Measurements from ENCODE around the gene C2CD2. TPM values are rescaled to one million over a fixed set of nuclear protein-coding genes. Genes with fewer than 3 reads are reported as not detected.
A peak's percentile ranks its signal among the peaks of the same experiment; 100 is the strongest.

C2CD2 gene
- total RNA-seq, 4 donors from 2014 or later, result 3.0 to 15.7 (median 7.4) TPM

DNA sequence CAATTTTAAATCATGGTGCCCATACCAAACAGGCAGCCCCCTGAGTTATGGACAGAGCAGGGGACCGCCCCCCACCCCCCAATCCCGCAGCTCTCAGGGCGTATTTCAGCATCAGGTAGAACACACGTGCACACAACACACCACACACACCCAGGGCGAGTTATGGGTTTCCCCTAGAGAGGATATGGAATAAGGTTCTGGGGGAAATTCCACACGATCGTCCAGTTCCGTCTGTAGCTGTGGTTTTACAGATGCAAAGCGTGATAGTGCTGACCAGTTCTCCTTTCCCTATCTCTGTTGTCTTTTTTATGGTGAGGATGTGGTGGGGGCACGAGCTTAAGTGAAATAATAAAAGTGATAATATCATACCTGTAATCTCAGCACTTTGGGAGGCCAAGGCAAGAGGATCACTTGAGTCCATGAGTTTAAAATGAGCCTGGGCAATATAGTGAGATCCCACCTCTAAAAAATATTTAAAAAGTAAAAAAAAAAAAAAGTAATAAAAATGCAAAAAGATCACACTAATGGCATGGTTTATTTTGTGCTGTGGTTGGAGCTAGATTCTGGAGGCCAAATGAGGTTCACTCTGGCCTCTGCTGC is 25.1 kb downstream of the C2CD2 start:
- H3K4me3 ChIP-seq, result no peak overlapping the region
- H3K27ac ChIP-seq, result peak overlapping the region in 3 of 4 donors; percentile 83 to 86 (median 85)
- H3K36me3 ChIP-seq, result no peaks in the 10 kb centered on the region
- intact Hi-C loops (cut with DNase I; ENCODE audit: low total_unique reads), result no loop called here
- 71 to 74% methylated on average over 7 to 10 of the region's 10 CpGs for WGBS, 2 donors (ENCODE audit: low coverage in 1 of 2)
- no peaks in the 10 kb centered on the region for H3K9me3 ChIP-seq
- no peaks in the 10 kb centered on the region for H3K27me3 ChIP-seq
- no peak for TF ChIP-seq POLR2AphosphoS5 (IDR thresholded peaks at IDR 0.05)
- TF ChIP-seq, protein P1, sequence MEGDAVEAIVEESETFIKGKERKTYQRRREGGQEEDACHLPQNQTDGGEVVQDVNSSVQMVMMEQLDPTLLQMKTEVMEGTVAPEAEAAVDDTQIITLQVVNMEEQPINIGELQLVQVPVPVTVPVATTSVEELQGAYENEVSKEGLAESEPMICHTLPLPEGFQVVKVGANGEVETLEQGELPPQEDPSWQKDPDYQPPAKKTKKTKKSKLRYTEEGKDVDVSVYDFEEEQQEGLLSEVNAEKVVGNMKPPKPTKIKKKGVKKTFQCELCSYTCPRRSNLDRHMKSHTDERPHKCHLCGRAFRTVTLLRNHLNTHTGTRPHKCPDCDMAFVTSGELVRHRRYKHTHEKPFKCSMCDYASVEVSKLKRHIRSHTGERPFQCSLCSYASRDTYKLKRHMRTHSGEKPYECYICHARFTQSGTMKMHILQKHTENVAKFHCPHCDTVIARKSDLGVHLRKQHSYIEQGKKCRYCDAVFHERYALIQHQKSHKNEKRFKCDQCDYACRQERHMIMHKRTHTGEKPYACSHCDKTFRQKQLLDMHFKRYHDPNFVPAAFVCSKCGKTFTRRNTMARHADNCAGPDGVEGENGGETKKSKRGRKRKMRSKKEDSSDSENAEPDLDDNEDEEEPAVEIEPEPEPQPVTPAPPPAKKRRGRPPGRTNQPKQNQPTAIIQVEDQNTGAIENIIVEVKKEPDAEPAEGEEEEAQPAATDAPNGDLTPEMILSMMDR (IDR thresholded peaks at IDR 0.05), result no peak
- no peak for TF ChIP-seq EP300 (IDR thresholded peaks at IDR 0.05; ENCODE audit: low read depth)
- in situ Hi-C loops (cut with MboI; ENCODE audit: low pct_ligation_motif_present in 1 of 4, low pct_unique_long_range_greater_than_20kb in 1 of 4, low sequenced_read_pairs in 3 of 4), result loop anchor here in 1 of 4 donors (25.0 kb wide), 1 partner anchor 184 kb away; no protein-coding TSS in a partner anchor
- DNase-seq, result no peak
- peaks cover 7 to 50% (median 34%) of the 10 kb centered on the region in 4 donors for H3K4me1 ChIP-seq

DNA sequence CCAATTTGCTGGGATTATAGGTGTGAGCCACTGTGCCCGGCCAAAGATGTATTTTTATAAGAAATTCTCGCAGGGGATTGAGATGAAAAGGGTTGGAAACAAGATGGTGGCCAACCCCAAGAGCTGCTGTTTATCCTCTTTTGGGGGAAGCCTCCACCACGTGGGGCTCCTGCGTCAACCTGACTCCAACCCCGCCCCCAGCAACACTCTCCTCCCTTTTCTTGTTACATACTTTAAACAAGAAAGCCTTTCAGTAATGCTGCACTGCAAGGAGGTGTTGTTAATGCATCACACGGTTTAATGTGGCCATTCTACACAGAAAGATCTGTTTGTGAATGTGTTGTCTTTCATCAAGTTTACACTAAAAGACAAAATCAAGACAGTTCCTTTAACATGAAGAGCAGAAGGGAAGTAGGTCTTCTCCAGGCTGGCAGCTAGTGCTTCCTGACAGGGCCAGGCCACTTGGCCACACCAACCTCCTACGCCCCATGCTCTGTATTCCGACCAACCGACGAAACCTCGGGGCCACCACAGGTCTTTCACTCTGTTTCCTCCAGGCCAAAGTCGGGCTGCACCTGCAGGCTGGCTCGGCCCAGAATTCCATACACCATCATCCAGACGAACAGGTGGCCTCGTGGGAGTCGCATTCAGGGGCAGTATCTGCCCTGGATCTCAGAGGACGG is 25.9 kb downstream of the C2CD2 start:
- intact Hi-C loops (cut with DNase I; ENCODE audit: low total_unique reads), result no loop called here
- DNase-seq, result no peak
- peaks cover 7 to 48% (median 31%) of the 10 kb centered on the region in 4 donors for H3K4me1 ChIP-seq
- TF ChIP-seq POLR2A (IDR thresholded peaks at IDR 0.05) (no peak), POLR2AphosphoS5 (IDR thresholded peaks at IDR 0.05) (no peak), EP300 (IDR thresholded peaks at IDR 0.05; ENCODE audit: low read depth) (no peak)
- TF ChIP-seq, protein P1 (IDR thresholded peaks at IDR 0.05), result no peak
- no peaks in the 10 kb centered on the region for H3K36me3 ChIP-seq
- no peak overlapping the region for H3K4me3 ChIP-seq
- peak overlapping the region; percentile 83 to 90 (median 86) for H3K27ac ChIP-seq
- no peaks in the 10 kb centered on the region for H3K9me3 ChIP-seq
- in situ Hi-C loops (cut with MboI; ENCODE audit: low pct_ligation_motif_present in 1 of 4, low pct_unique_long_range_greater_than_20kb in 1 of 4, low sequenced_read_pairs in 3 of 4), result loop anchor here in 1 of 4 donors (25.0 kb wide), 1 partner anchor 184 kb away; no protein-coding TSS in a partner anchor
- H3K27me3 ChIP-seq, result no peaks in the 10 kb centered on the region
- WGBS, 2 donors (ENCODE audit: low coverage in 1 of 2), result 80 to 85% methylated on average over 1 to 17 of the region's 17 CpGs

DNA sequence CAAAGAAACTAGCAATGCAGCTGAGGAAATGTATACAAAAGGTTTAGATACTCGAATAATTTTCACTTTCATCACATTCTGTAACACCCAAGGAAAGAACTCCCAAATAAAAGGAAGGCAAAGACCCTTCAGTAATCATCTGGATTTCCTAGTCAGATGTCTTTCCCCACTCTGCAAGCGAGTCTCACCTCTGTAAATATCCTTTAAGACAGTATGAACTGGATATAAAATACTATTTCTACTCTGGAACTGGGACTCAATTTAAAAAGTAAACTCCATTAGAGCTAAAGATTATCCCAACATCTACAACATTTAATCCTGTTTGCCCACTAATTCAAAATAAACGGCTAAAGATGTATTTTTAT is 27.0 kb downstream of the C2CD2 start:
- Histone ChIP-seq H3K4me3 (peak overlapping the region in 3 of 4 donors; percentile 32 to 48 (median 33)), H3K36me3 (no peaks in the 10 kb centered on the region), H3K27me3 (no peaks in the 10 kb centered on the region), H3K9me3 (no peaks in the 10 kb centered on the region), H3K27ac (peak overlapping the region; percentile 83 to 90 (median 86)), H3K4me1 (peaks cover 7 to 48% (median 30%) of the 10 kb centered on the region in 4 donors)
- in situ Hi-C loops (cut with MboI; ENCODE audit: low pct_ligation_motif_present in 1 of 4, low pct_unique_long_range_greater_than_20kb in 1 of 4, low sequenced_read_pairs in 3 of 4) (loop anchor here in 1 of 4 donors (25.0 kb wide), 1 partner anchor 186 kb away; no protein-coding TSS in a partner anchor), intact Hi-C loops (cut with DNase I; ENCODE audit: low total_unique reads) (no loop called here)
- WGBS, 2 donors (ENCODE audit: low coverage in 1 of 2), result 15 to 18% methylated on average over 3 of the region's 3 CpGs
- DNase-seq, result no peak
- TF ChIP-seq, protein P1 (IDR thresholded peaks at IDR 0.05), result no peak
- TF ChIP-seq POLR2AphosphoS5 (IDR thresholded peaks at IDR 0.05), result no peak
- TF ChIP-seq POLR2A (IDR thresholded peaks at IDR 0.05), result no peak
- no peak for TF ChIP-seq EP300 (IDR thresholded peaks at IDR 0.05; ENCODE audit: low read depth)

DNA sequence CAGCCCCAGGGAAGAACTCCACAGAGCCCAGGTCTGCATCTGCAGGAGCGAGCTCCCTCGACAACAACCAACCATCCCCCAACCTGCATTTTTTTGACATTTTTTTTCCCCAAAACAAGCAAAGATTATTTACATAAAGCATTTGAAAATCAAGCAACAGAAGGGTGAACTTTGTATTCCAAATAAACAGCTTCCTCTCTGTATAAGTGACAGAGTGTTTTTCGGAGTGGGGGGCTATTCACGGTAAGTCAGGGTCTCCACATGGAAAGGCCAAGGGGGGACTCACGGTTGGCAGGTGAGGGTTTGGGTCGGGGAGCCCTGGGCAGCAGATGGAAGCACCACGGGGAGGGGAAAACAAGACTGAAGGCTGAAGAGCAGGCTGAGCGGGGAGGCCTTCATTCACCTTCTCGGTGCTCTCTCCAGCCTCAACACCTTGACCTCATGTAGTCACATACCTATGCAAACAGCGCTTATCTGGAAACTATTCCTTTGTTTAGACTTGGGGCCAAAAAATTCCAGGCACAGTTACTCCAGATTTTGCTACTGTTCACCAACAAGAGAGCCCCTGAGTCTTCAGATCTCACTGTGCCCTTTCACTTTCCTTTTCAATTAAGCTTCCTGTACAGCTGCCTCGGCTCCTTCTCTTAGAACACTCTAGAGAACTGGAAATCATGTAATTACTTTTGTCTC is 27.6 kb downstream of the C2CD2 start:
- no peaks in the 10 kb centered on the region for H3K36me3 ChIP-seq
- no peaks in the 10 kb centered on the region for H3K9me3 ChIP-seq
- WGBS, 2 donors (ENCODE audit: low coverage in 1 of 2), result 19 to 25% methylated on average over 9 to 11 of the region's 11 CpGs
- H3K4me1 ChIP-seq, result peaks cover 7 to 48% (median 30%) of the 10 kb centered on the region in 4 donors
- no peak for TF ChIP-seq POLR2AphosphoS5 (IDR thresholded peaks at IDR 0.05)
- TF ChIP-seq EP300 (IDR thresholded peaks at IDR 0.05; ENCODE audit: low read depth), result no peak
- no peak for TF ChIP-seq POLR2A (IDR thresholded peaks at IDR 0.05)
- TF ChIP-seq, protein P1 (IDR thresholded peaks at IDR 0.05), result no peak
- in situ Hi-C loops (cut with MboI; ENCODE audit: low pct_ligation_motif_present in 1 of 4, low pct_unique_long_range_greater_than_20kb in 1 of 4, low sequenced_read_pairs in 3 of 4) (loop anchor here in 1 of 4 donors (25.0 kb wide), 1 partner anchor 186 kb away; no protein-coding TSS in a partner anchor), intact Hi-C loops (cut with DNase I; ENCODE audit: low total_unique reads) (no loop called here)
- H3K27me3 ChIP-seq, result no peaks in the 10 kb centered on the region
- H3K4me3 ChIP-seq, result peak overlapping the region; percentile 29 to 48 (median 32)
- peak overlapping the region; percentile 83 to 90 (median 86) for H3K27ac ChIP-seq
- no peak for DNase-seq

All from transverse colon (tissue), 4 donors.